K562 (cell line): ENCODE data around the gene PTP4A1. TPM values are rescaled to one million over a fixed set of nuclear protein-coding genes. Genes with fewer than 3 reads are reported as not detected.

Experiments used
- ATF7 ChIP-seq: fragments of 450-650 bp; IDR thresholded peaks from 2 replicates; pipeline ENCODE4 v1.7.1; 2014; ENCODE audit warnings: mild to moderate bottlenecking, moderate library complexity
- BRD4 ChIP-seq: fragments of 200-600 bp; sonication (generic); IDR thresholded peaks from 2 replicates; pipeline ENCODE4 v1.6.1; 2017; ENCODE audit warnings: inconsistent platforms
- CAMTA2 ChIP-seq: fragments of 250-450 bp; sonication (Bioruptor Pico); conservative IDR thresholded peaks from 2 replicates; pipeline ENCODE4 v1.5.1; 2022
- CHD2 ChIP-seq: IDR thresholded peaks from 2 replicates; pipeline ENCODE4 v1.6.1; 2011; ENCODE audit warnings: low read depth, low read length
- CXXC5 ChIP-seq: fragments of 250-450 bp; sonication (Bioruptor Pico); IDR thresholded peaks from 2 replicates; pipeline ENCODE4 v1.8.0; 2022; ENCODE audit warnings: inconsistent platforms, mild to moderate bottlenecking, moderate library complexity
- DNMT1 ChIP-seq: fragments of 450-650 bp; IDR thresholded peaks from 2 replicates; pipeline ENCODE4 v1.6.1; 2016; ENCODE audit warnings: antibody characterized with exemption, mild to moderate bottlenecking
- EGR1 ChIP-seq: fragments of 450-650 bp; conservative IDR thresholded peaks from 2 replicates; pipeline ENCODE4 v1.6.1; 2017; ENCODE audit warnings: mild to moderate bottlenecking
- ELF1 ChIP-seq: fragments of 200-800 bp; sonication (Bioruptor generic); IDR thresholded peaks from 2 replicates; pipeline ENCODE4 v1.6.1; 2016; ENCODE audit warnings: missing genetic modification characterization, missing compliant biosample characterization
- FOXA3 ChIP-seq, 2 experiments: fragments of 450-650 bp in 1 of 2; sonication (generic) in 1 of 2; formaldehyde crosslinking; IDR thresholded peaks in 1 of 2; conservative IDR thresholded peaks in 1 of 2; 2 replicates each; pipeline versions ENCODE4 v1.4.0 to v1.8.0; 2020 to 2022; ENCODE audit warnings: mild to moderate bottlenecking in 2 of 2, missing genetic modification reagents in 1 of 2
- GABPB1 ChIP-seq: sonication (generic); formaldehyde crosslinking; IDR thresholded peaks from 2 replicates; pipeline ENCODE4 v1.8.0; 2022; ENCODE audit warnings: mild to moderate bottlenecking, missing genetic modification reagents
- GTF2F1 ChIP-seq: IDR thresholded peaks from 2 replicates; pipeline ENCODE4 v1.6.1; 2011; ENCODE audit warnings: low read depth, low read length, improper control_type of control experiment
- HMG20B ChIP-seq: fragments of 250-450 bp; sonication (Bioruptor Pico); IDR thresholded peaks from 2 replicates; pipeline ENCODE4 v1.5.0; 2021; ENCODE audit warnings: mild to moderate bottlenecking
- HNRNPUL1 ChIP-seq: fragments of 200-400 bp; formaldehyde crosslinking; IDR thresholded peaks from 2 replicates; pipeline ENCODE4 v1.6.1; 2017; ENCODE audit warnings: low read length
- ILK ChIP-seq: fragments of 450-650 bp; IDR thresholded peaks from 2 replicates; pipeline ENCODE4 v1.6.1; 2016; ENCODE audit warnings: missing genetic modification characterization, low read depth, mild to moderate bottlenecking, missing compliant biosample characterization, moderate library complexity, borderline replicate concordance
- LCOR ChIP-seq: sonication (generic); formaldehyde crosslinking; IDR thresholded peaks from 2 replicates; pipeline ENCODE4 v1.8.0; 2022; ENCODE audit warnings: mild to moderate bottlenecking, missing genetic modification reagents
- LEF1 ChIP-seq: fragments of 450-650 bp; IDR thresholded peaks from 2 replicates; pipeline ENCODE4 v1.6.1; 2016; ENCODE audit warnings: mild to moderate bottlenecking
- NCOA1 ChIP-seq: fragments of 450-650 bp; IDR thresholded peaks from 2 replicates; pipeline ENCODE4 v1.6.1; 2016; ENCODE audit warnings: low read depth
- NCOA2 ChIP-seq, 2 experiments: fragments of 450-650 bp; IDR thresholded peaks; 2 replicates each; pipeline ENCODE4 v1.6.1; 2018; ENCODE audit warnings: mild to moderate bottlenecking in 2 of 2, moderate library complexity in 1 of 2; ENCODE audit not compliant: partially characterized antibody in 2 of 2
- NFRKB ChIP-seq: fragments of 450-650 bp; IDR thresholded peaks from 2 replicates; pipeline ENCODE4 v1.6.1; 2016; ENCODE audit warnings: low read depth
- NR1H2 ChIP-seq: sonication (generic); formaldehyde crosslinking; IDR thresholded peaks from 2 replicates; pipeline ENCODE4 v1.4.0; 2020; ENCODE audit warnings: mild to moderate bottlenecking, missing genetic modification reagents
- PHF8 ChIP-seq: fragments of 200-600 bp; sonication (generic); IDR thresholded peaks from 2 replicates; pipeline ENCODE4 v1.6.1; 2012; ENCODE audit warnings: mixed run types, mild to moderate bottlenecking, inconsistent platforms, low read length, moderate library complexity, borderline replicate concordance
- RBM22 ChIP-seq: fragments of 200-400 bp; formaldehyde crosslinking; IDR thresholded peaks from 2 replicates; pipeline ENCODE4 v1.6.1; 2018; ENCODE audit warnings: low read length, low read depth; ENCODE audit not compliant: poor library complexity, severe bottlenecking
- ZNF165 ChIP-seq: fragments of 250-450 bp; sonication (Bioruptor Pico); IDR thresholded peaks from 2 replicates; pipeline ENCODE4 v1.4.0; 2020; ENCODE audit warnings: borderline replicate concordance
- ZNF695 ChIP-seq: fragments of 450-650 bp; formaldehyde crosslinking; IDR thresholded peaks from 2 replicates; pipeline ENCODE4 v1.4.0; 2020; ENCODE audit warnings: mild to moderate bottlenecking, moderate library complexity
- ZZZ3 ChIP-seq: fragments of 450-650 bp; IDR thresholded peaks from 2 replicates; pipeline ENCODE4 v1.6.1; 2016; ENCODE audit warnings: antibody characterized with exemption, mild to moderate bottlenecking, moderate library complexity
- polyA plus RNA-seq, 8 experiments: library from polyadenylated mRNA; depleted of rRNA in 4 of 8; stranded (reverse) in 5 of 8; unstranded in 3 of 8; fragments of >200 nt; fragmentation: Nextera tagmentation in 2 of 8; fragmentation: Illumina TruSeq in 1 of 8; extraction: Ambion mirVana in 2 of 8; extraction: Trizol in 1 of 8; gene quantifications; 2 replicates each; pipeline versions ENCODE4 v1.2.1 to v1.2.3, GENCODE V29; 2011 to 2014; ENCODE audit warnings: inconsistent platforms in 1 of 8, missing spikeins in 1 of 8
- total RNA-seq, 7 experiments: library from RNA; depleted of rRNA in 6 of 7; stranded (reverse); fragments of >200 nt in 6 of 7; fragmentation: Illumina TruSeq in 2 of 7; extraction: Trizol in 2 of 7; gene quantifications; 2 replicates each; pipeline versions ENCODE4 v1.2.1 to v1.2.3, GENCODE V29; 2011 to 2021; ENCODE audit warnings: low replicate concordance in 1 of 7
- TF ChIP-seq, protein P1 (sequence below): fragments of 450-650 bp; conservative IDR thresholded peaks from 2 replicates; pipeline ENCODE4 v1.6.1; 2016; ENCODE audit warnings: missing genetic modification characterization, low read depth, mild to moderate bottlenecking, missing compliant biosample characterization, moderate library complexity
- TF ChIP-seq, protein P2 (sequence below): sonication (generic); formaldehyde crosslinking; IDR thresholded peaks from 2 replicates; pipeline ENCODE4 v1.8.1; 2023; ENCODE audit warnings: mild to moderate bottlenecking, missing genetic modification reagents, moderate library complexity
- TF ChIP-seq, protein P3 (sequence below): fragments of 250-450 bp; sonication (Bioruptor Pico); IDR thresholded peaks from 2 replicates; pipeline ENCODE4 v1.5.0; 2021

PTP4A1 gene
- total and polyA plus RNA-seq, 9 of the 15 experiments (the other 6 are each of a cell fraction or from before 2014, with no cell fraction given) = 3.7 to 67.5 (median 13.1) TPM

DNA sequence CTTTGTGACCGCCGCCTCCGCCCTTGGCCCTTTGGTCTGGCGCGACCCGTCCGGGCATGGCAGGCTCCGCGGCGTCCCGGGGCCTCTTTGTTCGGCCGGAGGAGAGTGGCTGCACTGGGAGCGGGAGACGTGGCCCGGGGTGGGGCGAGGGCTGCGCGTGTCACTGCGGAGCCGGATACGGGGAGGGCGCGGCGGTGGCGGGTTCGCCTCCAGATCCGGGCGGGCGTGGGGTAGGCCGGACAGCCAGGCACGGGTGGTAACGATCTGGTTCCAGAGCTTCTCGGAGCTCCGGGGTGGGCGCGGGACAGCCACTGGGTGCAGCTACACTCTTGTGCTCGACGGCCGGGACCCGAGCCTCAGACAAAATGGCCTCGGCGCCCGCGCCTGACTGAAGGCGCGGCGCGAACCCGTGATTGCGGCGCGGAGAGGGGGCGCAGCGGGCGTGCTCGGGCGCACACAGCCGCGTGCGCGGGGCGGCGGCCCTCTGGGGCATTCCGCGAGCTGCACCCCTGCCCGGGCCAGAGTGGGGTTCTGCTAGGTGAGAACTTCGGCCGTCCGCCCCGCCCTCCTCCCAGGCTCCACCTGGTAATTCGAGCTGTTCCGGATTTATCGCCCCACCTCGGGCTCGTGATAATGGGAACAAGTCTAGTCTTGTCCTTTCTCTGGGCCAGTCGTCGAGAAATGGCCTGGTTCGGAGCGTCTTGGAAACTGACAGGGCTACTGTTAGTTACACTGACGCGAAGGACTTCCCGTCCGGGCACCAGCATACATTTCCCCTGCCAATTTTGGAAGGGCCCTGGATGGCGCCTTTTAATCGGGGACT is 1.0 kb downstream of the PTP4A1 start (continued):
- TF ChIP-seq LCOR (CRISPR knock-in tag) = peak; percentile 12; the same call in 1 of the 2 replicates
- TF ChIP-seq NR1H2 (CRISPR knock-in tag) = no peak
- TF ChIP-seq NCOA2 (IDR thresholded peaks at IDR 0.05; ENCODE audit: partially characterized antibody in 2 of 2) = no peak
- peak; percentile 54; the same call in 1 of the 2 replicates for TF ChIP-seq PHF8
- no peak for TF ChIP-seq NCOA1
- TF ChIP-seq CAMTA2 (CRISPR knock-in tag) = no peak
- TF ChIP-seq ZZZ3 = no peak
- no peak for TF ChIP-seq ZNF695 (CRISPR knock-in tag)
- TF ChIP-seq FOXA3 (CRISPR knock-in tag; conservative IDR thresholded peaks at IDR 0.05 in 1 of 2, IDR thresholded peaks at IDR 0.05 in 1 of 2) = 0 out of 4 replicates have a peak, but pooled peaks of 1 of the 2 experiments have one; percentile 49
- no peak for TF ChIP-seq HMG20B (CRISPR knock-in tag)
- TF ChIP-seq NFRKB = no peak
- TF ChIP-seq ELF1 (tag) = peak; percentile 10; the same call in 1 of the 2 replicates
- no peak for TF ChIP-seq HNRNPUL1
- TF ChIP-seq, protein P1, sequence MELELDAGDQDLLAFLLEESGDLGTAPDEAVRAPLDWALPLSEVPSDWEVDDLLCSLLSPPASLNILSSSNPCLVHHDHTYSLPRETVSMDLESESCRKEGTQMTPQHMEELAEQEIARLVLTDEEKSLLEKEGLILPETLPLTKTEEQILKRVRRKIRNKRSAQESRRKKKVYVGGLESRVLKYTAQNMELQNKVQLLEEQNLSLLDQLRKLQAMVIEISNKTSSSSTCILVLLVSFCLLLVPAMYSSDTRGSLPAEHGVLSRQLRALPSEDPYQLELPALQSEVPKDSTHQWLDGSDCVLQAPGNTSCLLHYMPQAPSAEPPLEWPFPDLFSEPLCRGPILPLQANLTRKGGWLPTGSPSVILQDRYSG (tag) = no peak
- TF ChIP-seq LEF1 = no peak
- no peak for TF ChIP-seq ILK (tag)
- no peak; the same call in 1 of the 2 replicates for TF ChIP-seq CHD2
- no peak for TF ChIP-seq BRD4
- TF ChIP-seq RBM22 = peak; percentile 89
- TF ChIP-seq ZNF165 (CRISPR knock-in tag) = no peak
- TF ChIP-seq GTF2F1 = peak; percentile 25; the same call in 1 of the 2 replicates
- TF ChIP-seq, protein P2, sequence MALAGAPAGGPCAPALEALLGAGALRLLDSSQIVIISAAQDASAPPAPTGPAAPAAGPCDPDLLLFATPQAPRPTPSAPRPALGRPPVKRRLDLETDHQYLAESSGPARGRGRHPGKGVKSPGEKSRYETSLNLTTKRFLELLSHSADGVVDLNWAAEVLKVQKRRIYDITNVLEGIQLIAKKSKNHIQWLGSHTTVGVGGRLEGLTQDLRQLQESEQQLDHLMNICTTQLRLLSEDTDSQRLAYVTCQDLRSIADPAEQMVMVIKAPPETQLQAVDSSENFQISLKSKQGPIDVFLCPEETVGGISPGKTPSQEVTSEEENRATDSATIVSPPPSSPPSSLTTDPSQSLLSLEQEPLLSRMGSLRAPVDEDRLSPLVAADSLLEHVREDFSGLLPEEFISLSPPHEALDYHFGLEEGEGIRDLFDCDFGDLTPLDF (CRISPR knock-in tag) = peak; percentile 51; the same call in 1 of the 2 replicates
- TF ChIP-seq CXXC5 (CRISPR knock-in tag) = peak; percentile 83
- no peak for TF ChIP-seq DNMT1
- TF ChIP-seq, protein P3, sequence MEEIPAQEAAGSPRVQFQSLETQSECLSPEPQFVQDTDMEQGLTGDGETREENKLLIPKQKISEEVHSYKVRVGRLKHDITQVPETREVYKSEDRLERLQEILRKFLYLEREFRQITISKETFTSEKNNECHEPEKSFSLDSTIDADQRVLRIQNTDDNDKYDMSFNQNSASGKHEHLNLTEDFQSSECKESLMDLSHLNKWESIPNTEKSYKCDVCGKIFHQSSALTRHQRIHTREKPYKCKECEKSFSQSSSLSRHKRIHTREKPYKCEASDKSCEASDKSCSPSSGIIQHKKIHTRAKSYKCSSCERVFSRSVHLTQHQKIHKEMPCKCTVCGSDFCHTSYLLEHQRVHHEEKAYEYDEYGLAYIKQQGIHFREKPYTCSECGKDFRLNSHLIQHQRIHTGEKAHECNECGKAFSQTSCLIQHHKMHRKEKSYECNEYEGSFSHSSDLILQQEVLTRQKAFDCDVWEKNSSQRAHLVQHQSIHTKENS = no peak
- TF ChIP-seq GABPB1 (CRISPR knock-in tag) = no peak
- 0 out of 2 replicates have a peak, but pooled peaks have one; percentile 10 for TF ChIP-seq EGR1
- TF ChIP-seq ATF7 = no peak
